GM19239 (cell line): ENCODE measurements around the gene LMO1.

Experiments used
- DNase-seq: peaks from one replicate; pipeline ENCODE4 v3.0.0; 2011; ENCODE audit warnings: low spot score; ENCODE audit not compliant: insufficient read length
- FAIRE-seq: peaks from 2 replicates; lab custom pipeline; 2011; peaks lifted over from hg19 to GRCh38; lab: Jason Lieb, UNC

The LMO1 gene

GRCh38 chr11:8266246-8267241, 2.9 kb upstream of the LMO1 start:
- DNase-seq, result no peak
- no peak for FAIRE-seq

GRCh38 chr11:8265681-8266241, 2.1 kb upstream of the LMO1 start:
- FAIRE-seq (no peak), DNase-seq (no peak)

GRCh38 chr11:8263109-8263768, 439 bp downstream of the LMO1 start:
- DNase-seq (no peak), FAIRE-seq (no peak)

- FAIRE-seq (no peak), DNase-seq (no peak)
These were observed 1.0 kb downstream of the LMO1 start for GRCh38 chr11:8262552-8263108.

GRCh38 chr11:8261921-8262551, 1.6 kb downstream of the LMO1 start:
- DNase-seq, result no peak
- no peak for FAIRE-seq

- DNase-seq (no peak), FAIRE-seq (no peak)
These were observed 2.4 kb downstream of the LMO1 start for GRCh38 chr11:8261291-8261690.

GRCh38 chr11:8260202-8260966, 3.3 kb downstream of the LMO1 start:
- DNase-seq (no peak), FAIRE-seq (no peak)

- FAIRE-seq (no peak), DNase-seq (no peak)
These were observed 4.2 kb downstream of the LMO1 start for GRCh38 chr11:8259306-8259959.

- DNase-seq, result no peak
- FAIRE-seq, result no peak
These were observed 4.9 kb downstream of the LMO1 start for GRCh38 chr11:8258784-8259183.

- DNase-seq (no peak), FAIRE-seq (no peak)
These were observed 5.4 kb downstream of the LMO1 start for GRCh38 chr11:8258289-8258688.

GRCh38 chr11:8257003-8257664, 6.5 kb downstream of the LMO1 start:
- FAIRE-seq, result no peak
- no peak for DNase-seq

GRCh38 chr11:8256271-8257002, 7.2 kb downstream of the LMO1 start:
- FAIRE-seq, result no peak
- no peak for DNase-seq

- DNase-seq (no peak), FAIRE-seq (no peak)
These were observed 10.1 kb downstream of the LMO1 start for GRCh38 chr11:8253566-8253965.

- DNase-seq (no peak), FAIRE-seq (no peak)
These were observed 10.7 kb downstream of the LMO1 start for GRCh38 chr11:8252946-8253345.

- FAIRE-seq (no peak), DNase-seq (no peak)
These were observed 11.3 kb downstream of the LMO1 start for GRCh38 chr11:8252388-8252787.

- FAIRE-seq, result no peak
These were observed 11.9 kb downstream of the LMO1 start for GRCh38 chr11:8251616-8252295.

GRCh38 chr11:8250981-8251615, 12.6 kb downstream of the LMO1 start:
- DNase-seq, result no peak
- no peak for FAIRE-seq

More at GRCh38 chr11:8251616-8252295, 11.9 kb downstream of the LMO1 start:
- no peak for DNase-seq
